Loucy (cell line): ENCODE results near the gene PNPLA2.

Experiments used
- H2AFZ ChIP-seq: fragments of 200-600 bp; sonication (generic); 2 replicates; pipeline ENCODE4 v1.6.0; 2016; ENCODE audit warnings: antibody characterized with exemption, mild to moderate bottlenecking, low read length, moderate library complexity
- H3F3A ChIP-seq: fragments of 200-600 bp; 2 replicates; pipeline ENCODE4 v1.6.0; 2016; ENCODE audit warnings: antibody characterized with exemption, low read depth, mild to moderate bottlenecking
- H3K27me3 ChIP-seq: fragments of 200-600 bp; sonication (generic); 2 replicates; pipeline ENCODE4 v1.6.1; 2014; ENCODE audit warnings: low read length, mild to moderate bottlenecking; ENCODE audit not compliant: insufficient read depth, poor library complexity, severe bottlenecking
- H3K36me3 ChIP-seq: fragments of 200-600 bp; sonication (generic); 2 replicates; pipeline ENCODE4 v1.6.1; 2016; ENCODE audit warnings: low read length; ENCODE audit not compliant: insufficient read depth
- H3K4me1 ChIP-seq: fragments of 200-600 bp; sonication (generic); 2 replicates; pipeline ENCODE4 v1.5.1; 2014; ENCODE audit warnings: low read length, mild to moderate bottlenecking; ENCODE audit not compliant: insufficient read depth, poor library complexity, severe bottlenecking
- H3K4me2 ChIP-seq: fragments of 200-600 bp; sonication (generic); 2 replicates; pipeline ENCODE4 v1.6.0; 2014; ENCODE audit warnings: antibody characterized with exemption, low read length, low read depth, mild to moderate bottlenecking; ENCODE audit not compliant: poor library complexity, severe bottlenecking
- H3K4me3 ChIP-seq: fragments of 200-600 bp; sonication (generic); 2 replicates; pipeline ENCODE4 v1.5.1; 2014; ENCODE audit warnings: low read length, mild to moderate bottlenecking, mixed read lengths; ENCODE audit not compliant: poor library complexity, severe bottlenecking
- H3K79me2 ChIP-seq: fragments of 200-600 bp; sonication (generic); 2 replicates; pipeline ENCODE4 v1.6.1; 2014; ENCODE audit warnings: low read length; ENCODE audit not compliant: insufficient read depth
- H3K9ac ChIP-seq: fragments of 200-600 bp; sonication (generic); 2 replicates; pipeline ENCODE4 v1.6.0; 2014; ENCODE audit warnings: mild to moderate bottlenecking, low read depth, low read length, moderate library complexity; ENCODE audit not compliant: poor library complexity, severe bottlenecking
- H3K9me2 ChIP-seq: fragments of 200-600 bp; sonication (generic); replicated peaks from 2 replicates; pipeline ENCODE4 v1.6.1; 2016; ENCODE audit warnings: low read depth, low read length, mixed read lengths
- H3K9me3 ChIP-seq: fragments of 200-600 bp; sonication (generic); 2 replicates; pipeline ENCODE4 v1.6.1; 2014; ENCODE audit warnings: mild to moderate bottlenecking, antibody characterized with exemption, low read length, low read depth; ENCODE audit not compliant: insufficient read depth
- H4K20me1 ChIP-seq: fragments of 200-600 bp; sonication (generic); 2 replicates; pipeline ENCODE4 v1.6.0; 2014; ENCODE audit warnings: antibody characterized with exemption, low read length, mild to moderate bottlenecking; ENCODE audit not compliant: insufficient read depth, poor library complexity, severe bottlenecking
- CTCF ChIP-seq: fragments of 200-600 bp; sonication (generic); conservative IDR thresholded peaks from 2 replicates; pipeline ENCODE4 v1.5.1; 2014; ENCODE audit warnings: mild to moderate bottlenecking, antibody characterized with exemption, low read length
- EZH2phosphoT487 ChIP-seq: fragments of 200-600 bp; IDR thresholded peaks from 2 replicates; pipeline ENCODE4 v1.6.1; 2018; ENCODE audit warnings: antibody characterized with exemption, mild to moderate bottlenecking, moderate library complexity, borderline replicate concordance

Gene PNPLA2

GRCh38 chr11:808427-809286, 10.1 kb upstream of the PNPLA2 start:
- no peaks in the 10 kb centered on the region; the same call in 1 of the 2 replicates for H3F3A ChIP-seq
- H2AFZ ChIP-seq: peak overlapping the region; percentile 86
- H3K9ac ChIP-seq: peak overlapping the region; percentile 93
- H3K4me3 ChIP-seq: peak overlapping the region; percentile 89
- H4K20me1 ChIP-seq: peaks cover 37% of the 10 kb centered on the region
- H3K36me3 ChIP-seq: peaks cover 20% of the 10 kb centered on the region; the same call in 1 of the 2 replicates
- no peaks in the 10 kb centered on the region for H3K9me2 ChIP-seq
- no peaks in the 10 kb centered on the region for H3K9me3 ChIP-seq
- H3K4me2 ChIP-seq: peak overlapping the region; percentile 94
- H3K79me2 ChIP-seq: peaks cover 66% of the 10 kb centered on the region
- TF ChIP-seq CTCF (no peak), EZH2phosphoT487 (no peak)
- peaks cover 5% of the 10 kb centered on the region for H3K27me3 ChIP-seq
- peaks cover 40% of the 10 kb centered on the region for H3K4me1 ChIP-seq

GRCh38 chr11:809287-810039, 9.3 kb upstream of the PNPLA2 start, which contains the start of gene RPLP2:
Gene RPLP2, plus strand, starts transcription at chr11:809967. Its CDS starts 268 bp downstream, at chr11:810235.
- peak within 1 kb of the TSS; percentile 94 for H3K4me2 ChIP-seq
- peak within 1 kb of the TSS; percentile 89 for H3K4me3 ChIP-seq
- peak within 1 kb of the TSS; percentile 86 for H2AFZ ChIP-seq
- H3F3A ChIP-seq: no peaks in the 10 kb centered on the region; the same call in 1 of the 2 replicates
- peaks cover 32% of the 10 kb centered on the region for H3K4me1 ChIP-seq
- H3K9me3 ChIP-seq: no peaks in the 10 kb centered on the region
- no peaks in the 10 kb centered on the region for H3K9me2 ChIP-seq
- H3K36me3 ChIP-seq: peaks cover 20% of the 10 kb centered on the region; the same call in 1 of the 2 replicates
- TF ChIP-seq EZH2phosphoT487: no peak
- no peak for TF ChIP-seq CTCF
- H3K9ac ChIP-seq: peak within 1 kb of the TSS; percentile 93
- peaks cover 58% of the 10 kb centered on the region for H3K79me2 ChIP-seq
- peaks cover 32% of the 10 kb centered on the region for H4K20me1 ChIP-seq
- peaks cover 5% of the 10 kb centered on the region for H3K27me3 ChIP-seq

GRCh38 chr11:810040-810567, 8.6 kb upstream of the PNPLA2 start:
- Histone ChIP-seq H3K9me2 (no peaks in the 10 kb centered on the region), H2AFZ (no peak overlapping the region), H3F3A (no peaks in the 10 kb centered on the region; the same call in 1 of the 2 replicates), H3K4me3 (peak overlapping the region; percentile 89), H3K79me2 (peaks cover 55% of the 10 kb centered on the region), H3K27me3 (peaks cover 5% of the 10 kb centered on the region), H3K4me1 (peaks cover 28% of the 10 kb centered on the region), H4K20me1 (peaks cover 30% of the 10 kb centered on the region), H3K36me3 (peaks cover 20% of the 10 kb centered on the region; the same call in 1 of the 2 replicates), H3K9me3 (no peaks in the 10 kb centered on the region), H3K9ac (peak overlapping the region; percentile 93), H3K4me2 (peak overlapping the region; percentile 84)
- TF ChIP-seq EZH2phosphoT487 (no peak), CTCF (no peak)
